Endothelial cell of umbilical vein (primary cell): ENCODE data around the gene SLIT2. TPM values are rescaled to one million over a fixed set of nuclear protein-coding genes. Genes with fewer than 3 reads are reported as not detected.

ENCODE experiments used
- BruUV-seq: library from RNA; stranded (reverse); fragments of 400-500 nt; replicated peaks from 2 replicates; lab custom pipeline; 2021; lab: Mats Ljungman, UMichigan
- CTCF ChIA-PET: fragments of 300-600, 350-600 bp; sonication (Branson Sonifier 250); formaldehyde crosslinking; loops from one replicate; lab custom pipeline; 2021; ENCODE audit warnings: antibody characterized with exemption, inconsistent platforms; lab: Charles Lee
- POLR2A ChIA-PET: fragments of 300-600, 350-600 bp; sonication (Branson Sonifier 250); formaldehyde crosslinking; loops from one replicate; lab custom pipeline; 2021; ENCODE audit warnings: antibody characterized with exemption, inconsistent platforms; lab: Charles Lee
- DNase-seq: peaks from one replicate; pipeline ENCODE4 v3.0.0-alpha.2; 2011; ENCODE audit warnings: low read depth, low spot score
- FAIRE-seq: peaks from 2 replicates; lab custom pipeline; 2011; peaks lifted over from hg19 to GRCh38; lab: Jason Lieb, UNC
- H2AFZ ChIP-seq: 2 replicates; pipeline ENCODE4 v1.6.0; 2012; ENCODE audit warnings: low read depth, low read length, control low read depth, inconsistent platforms
- H3K27ac ChIP-seq: 2 replicates; pipeline ENCODE4 v1.5.1; 2011; ENCODE audit warnings: low read depth, mild to moderate bottlenecking, control low read depth, low read length, moderate library complexity; ENCODE audit not compliant: insufficient read depth
- H3K27me3 ChIP-seq, 2 experiments: 2 replicates each; pipeline versions ENCODE4 v1.6.0 to v1.6.1; 2011; ENCODE audit warnings: low read length in 2 of 2, mixed read lengths in 1 of 2; ENCODE audit not compliant: control insufficient read depth in 2 of 2, insufficient read depth in 2 of 2
- H3K36me3 ChIP-seq, 2 experiments: 2 replicates in 1 of 2; 3 replicates in 1 of 2; pipeline ENCODE4 v1.5.1; 2011; ENCODE audit warnings: low read length in 2 of 2, mild to moderate bottlenecking in 1 of 2, moderate library complexity in 1 of 2; ENCODE audit not compliant: control insufficient read depth in 2 of 2, insufficient read depth in 2 of 2; ENCODE audit errors: extremely low read depth in 1 of 2
- H3K4me1 ChIP-seq: 3 replicates; pipeline ENCODE4 v1.5.1; 2011; ENCODE audit warnings: mild to moderate bottlenecking, low read length; ENCODE audit not compliant: control insufficient read depth, insufficient read depth; ENCODE audit errors: extremely low read depth
- H3K4me2 ChIP-seq: 2 replicates; pipeline ENCODE4 v1.6.1; 2011; ENCODE audit warnings: low read length, control low read depth, mixed read lengths; ENCODE audit not compliant: insufficient read depth
- H3K4me3 ChIP-seq, 3 experiments: fragments of 200-600 bp in 1 of 3; sonication (generic), shearing (Covaris generic) in 1 of 3; replicated peaks in 1 of 3; 2 replicates each; pipeline ENCODE4 v1.5.1; 2011 to 2016; ENCODE audit warnings: control low read depth in 3 of 3, low read length in 3 of 3, mild to moderate bottlenecking in 2 of 3, inconsistent platforms in 1 of 3, low read depth in 1 of 3, moderate library complexity in 1 of 3; ENCODE audit not compliant: insufficient read depth in 1 of 3
- H3K79me2 ChIP-seq: 2 replicates; pipeline ENCODE4 v1.6.0; 2012; ENCODE audit warnings: low read length, inconsistent platforms; ENCODE audit not compliant: control insufficient read depth, insufficient read depth
- H3K9ac ChIP-seq: replicated peaks from 2 replicates; pipeline ENCODE3; 2011; ENCODE audit warnings: low read length, control low read depth; ENCODE audit not compliant: insufficient read depth; ENCODE audit errors: extremely low read depth
- H3K9me1 ChIP-seq: replicated peaks from 3 replicates; pipeline ENCODE4 v1.6.0; 2011; ENCODE audit warnings: mild to moderate bottlenecking, low read length; ENCODE audit not compliant: control insufficient read depth, insufficient read depth; ENCODE audit errors: extremely low read depth
- H3K9me3 ChIP-seq: replicated peaks from 2 replicates; pipeline ENCODE4 v1.5.1; 2012; ENCODE audit warnings: low read length, inconsistent platforms; ENCODE audit not compliant: control insufficient read depth, insufficient read depth
- H4K20me1 ChIP-seq: replicated peaks from 2 replicates; pipeline ENCODE3; 2011; ENCODE audit warnings: mild to moderate bottlenecking, low read length; ENCODE audit not compliant: control insufficient read depth, insufficient read depth; ENCODE audit errors: extremely low read depth
- FOS ChIP-seq: IDR thresholded peaks from 2 replicates; pipeline ENCODE4 v1.6.1; 2011; ENCODE audit warnings: mild to moderate bottlenecking, low read length, moderate library complexity, borderline replicate concordance; ENCODE audit not compliant: insufficient read depth
- GATA2 ChIP-seq: IDR thresholded peaks from 2 replicates; pipeline ENCODE4 v1.7.0; 2011; ENCODE audit warnings: low read depth, mild to moderate bottlenecking, moderate library complexity, mixed read lengths, low read length; ENCODE audit not compliant: insufficient read length, insufficient read depth
- JUN ChIP-seq: IDR thresholded peaks from 2 replicates; pipeline ENCODE4 v1.6.1; 2011; ENCODE audit warnings: borderline replicate concordance, low read depth; ENCODE audit not compliant: insufficient read length, insufficient read depth
- MYC ChIP-seq: IDR thresholded peaks from one replicate; pipeline ENCODE4 v1.6.1; 2011; ENCODE audit warnings: mild to moderate bottlenecking, low read depth, low read length
- POLR2A ChIP-seq: IDR thresholded peaks from 2 replicates; pipeline ENCODE4 v1.6.1; 2012; ENCODE audit warnings: low read depth, mild to moderate bottlenecking, control low read depth, low read length
- dilution Hi-C: fragments of 300-500 bp; cut with MboI; formaldehyde crosslinking; loops from one replicate; pipeline ENCODE4 v1.15.0; 2019; ENCODE audit warnings: low sequenced_read_pairs; ENCODE audit not compliant: extremely low pct_ligation_motif_present
- intact Hi-C: fragments of 100-400 bp; cut with micrococcal nuclease; formaldehyde crosslinking; loops from one replicate; pipeline ENCODE4 v1.10.0; 2022
- polyA plus RNA-seq, 4 experiments: library from polyadenylated mRNA; depleted of rRNA in 3 of 4; stranded (reverse) in 3 of 4; unstranded in 1 of 4; fragments of >200 nt; gene quantifications; 2 replicates each; pipeline versions ENCODE4 v1.2.1 to v1.2.3, GENCODE V29; 2011 to 2012; ENCODE audit warnings: missing spikeins in 1 of 4
- total RNA-seq: library from RNA; stranded (reverse); gene quantifications from 2 replicates; pipeline ENCODE4 v1.2.3, GENCODE V29; 2021
- TF ChIP-seq, protein P1 (sequence below), 2 donors: IDR thresholded peaks; 1 replicate in 1 of 2; 2 replicates in 1 of 2; pipeline ENCODE4 v1.5.1; 2011; ENCODE audit warnings: low read length in 2 of 2, mild to moderate bottlenecking in 2 of 2, moderate library complexity in 2 of 2, control low read depth in 1 of 2, inconsistent platforms in 1 of 2, low read depth in 1 of 2; ENCODE audit not compliant: insufficient read depth in 1 of 2; ENCODE audit errors: extremely low read depth in 1 of 2
- TF ChIP-seq, protein P2 (sequence below): IDR thresholded peaks from 2 replicates; pipeline ENCODE4 v1.6.1; 2011; ENCODE audit not compliant: insufficient read depth, insufficient read length

Gene SLIT2
- total and polyA plus RNA-seq, 2 donors (not counting 3 experiments of a cell fraction or from before 2014, with no cell fraction given) = 9.3 to 22.2 TPM

GRCh38 chr4:20273793-20274192, 22.1 kb downstream of the SLIT2 start:
- Histone ChIP-seq H2AFZ (no peak overlapping the region), H3K4me3 (no peak overlapping the region), H3K9me3 (no peaks in the 10 kb centered on the region), H3K9me1 (no peaks in the 10 kb centered on the region), H4K20me1 (no peaks in the 10 kb centered on the region), H3K9ac (no peak overlapping the region), H3K36me3 (no peaks in the 10 kb centered on the region), H3K4me1 (no peaks in the 10 kb centered on the region), H3K27me3 (no peaks in the 10 kb centered on the region), H3K27ac (no peak overlapping the region), H3K79me2 (no peaks in the 10 kb centered on the region), H3K4me2 (no peak overlapping the region)
- dilution Hi-C loops = no loop called here
- ChIA-PET POLR2A (interaction anchor here (1.2 kb wide), 1 partner anchor 22 kb away, joined by 3 read pairs; the partner anchor contains the start of gene SLIT2), CTCF (no interaction called here)
- intact Hi-C loops = no loop called here
- no peak for FAIRE-seq
- TF ChIP-seq JUN (no peak), POLR2A (no peak), FOS (no peak), MYC (no peak), GATA2 (no peak)
- TF ChIP-seq, protein P1, sequence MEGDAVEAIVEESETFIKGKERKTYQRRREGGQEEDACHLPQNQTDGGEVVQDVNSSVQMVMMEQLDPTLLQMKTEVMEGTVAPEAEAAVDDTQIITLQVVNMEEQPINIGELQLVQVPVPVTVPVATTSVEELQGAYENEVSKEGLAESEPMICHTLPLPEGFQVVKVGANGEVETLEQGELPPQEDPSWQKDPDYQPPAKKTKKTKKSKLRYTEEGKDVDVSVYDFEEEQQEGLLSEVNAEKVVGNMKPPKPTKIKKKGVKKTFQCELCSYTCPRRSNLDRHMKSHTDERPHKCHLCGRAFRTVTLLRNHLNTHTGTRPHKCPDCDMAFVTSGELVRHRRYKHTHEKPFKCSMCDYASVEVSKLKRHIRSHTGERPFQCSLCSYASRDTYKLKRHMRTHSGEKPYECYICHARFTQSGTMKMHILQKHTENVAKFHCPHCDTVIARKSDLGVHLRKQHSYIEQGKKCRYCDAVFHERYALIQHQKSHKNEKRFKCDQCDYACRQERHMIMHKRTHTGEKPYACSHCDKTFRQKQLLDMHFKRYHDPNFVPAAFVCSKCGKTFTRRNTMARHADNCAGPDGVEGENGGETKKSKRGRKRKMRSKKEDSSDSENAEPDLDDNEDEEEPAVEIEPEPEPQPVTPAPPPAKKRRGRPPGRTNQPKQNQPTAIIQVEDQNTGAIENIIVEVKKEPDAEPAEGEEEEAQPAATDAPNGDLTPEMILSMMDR (IDR thresholded peaks at IDR 0.05; ENCODE audit: extremely low read depth in 1 of 2, insufficient read depth in 1 of 2, low read depth in 1 of 2, low read length in 2 of 2) = no peak
- TF ChIP-seq, protein P2, sequence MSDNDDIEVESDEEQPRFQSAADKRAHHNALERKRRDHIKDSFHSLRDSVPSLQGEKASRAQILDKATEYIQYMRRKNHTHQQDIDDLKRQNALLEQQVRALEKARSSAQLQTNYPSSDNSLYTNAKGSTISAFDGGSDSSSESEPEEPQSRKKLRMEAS = no peak
- BruUV-seq = no TSS peak
- no peak for DNase-seq
